ENCODE results near the gene SDK1. TPM values are rescaled to one million over a fixed set of nuclear protein-coding genes. Genes with fewer than 3 reads are reported as not detected.

SDK1 gene
- total RNA-seq, 1 donor from 2014 or later, result 10.9 TPM

DNA sequence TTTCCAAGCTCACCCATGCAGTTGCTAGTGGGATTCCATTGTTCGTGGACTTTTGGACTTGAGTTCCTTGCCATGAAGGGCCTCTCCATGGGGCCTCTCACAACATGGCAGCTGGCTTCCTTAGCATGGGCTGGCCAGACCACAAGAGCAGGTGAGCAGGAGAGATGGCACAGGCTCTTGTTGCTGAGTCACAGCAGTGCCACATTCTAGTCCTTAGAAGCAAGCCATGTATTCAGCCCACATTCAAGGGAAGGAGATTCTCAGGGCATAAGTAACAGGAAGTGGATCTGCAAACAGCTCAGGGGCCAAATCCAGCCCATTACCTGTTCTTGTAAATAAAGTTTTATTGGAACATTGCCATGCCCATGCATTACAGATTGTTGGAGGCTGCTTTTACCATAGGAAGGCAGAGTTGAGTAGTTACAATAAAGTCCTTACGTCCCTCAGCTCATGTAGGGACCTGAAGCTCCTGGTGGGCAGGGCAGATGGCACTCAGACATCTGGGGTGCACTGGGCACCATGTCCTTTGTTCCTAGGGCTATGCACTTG is 899.6 kb downstream of the SDK1 start:
- Mint-ChIP-seq H3K36me3 (ENCODE audit: low read depth) (no peaks in the 10 kb centered on the region), H3K27ac (ENCODE audit: unreplicated experiment) (no peak overlapping the region), H3K9me3 (ENCODE audit: low read depth) (peaks cover 5% of the 10 kb centered on the region), H3K27me3 (ENCODE audit: low read depth) (no peaks in the 10 kb centered on the region), H3K4me1 (ENCODE audit: low read depth) (no peaks in the 10 kb centered on the region), H3K4me3 (ENCODE audit: unreplicated experiment) (no peak overlapping the region)
- TF ChIP-seq, protein P1, sequence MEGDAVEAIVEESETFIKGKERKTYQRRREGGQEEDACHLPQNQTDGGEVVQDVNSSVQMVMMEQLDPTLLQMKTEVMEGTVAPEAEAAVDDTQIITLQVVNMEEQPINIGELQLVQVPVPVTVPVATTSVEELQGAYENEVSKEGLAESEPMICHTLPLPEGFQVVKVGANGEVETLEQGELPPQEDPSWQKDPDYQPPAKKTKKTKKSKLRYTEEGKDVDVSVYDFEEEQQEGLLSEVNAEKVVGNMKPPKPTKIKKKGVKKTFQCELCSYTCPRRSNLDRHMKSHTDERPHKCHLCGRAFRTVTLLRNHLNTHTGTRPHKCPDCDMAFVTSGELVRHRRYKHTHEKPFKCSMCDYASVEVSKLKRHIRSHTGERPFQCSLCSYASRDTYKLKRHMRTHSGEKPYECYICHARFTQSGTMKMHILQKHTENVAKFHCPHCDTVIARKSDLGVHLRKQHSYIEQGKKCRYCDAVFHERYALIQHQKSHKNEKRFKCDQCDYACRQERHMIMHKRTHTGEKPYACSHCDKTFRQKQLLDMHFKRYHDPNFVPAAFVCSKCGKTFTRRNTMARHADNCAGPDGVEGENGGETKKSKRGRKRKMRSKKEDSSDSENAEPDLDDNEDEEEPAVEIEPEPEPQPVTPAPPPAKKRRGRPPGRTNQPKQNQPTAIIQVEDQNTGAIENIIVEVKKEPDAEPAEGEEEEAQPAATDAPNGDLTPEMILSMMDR (IDR thresholded peaks at IDR 0.05), result no peak
- no peak for DNase-seq (ENCODE audit: low spot score)

DNA sequence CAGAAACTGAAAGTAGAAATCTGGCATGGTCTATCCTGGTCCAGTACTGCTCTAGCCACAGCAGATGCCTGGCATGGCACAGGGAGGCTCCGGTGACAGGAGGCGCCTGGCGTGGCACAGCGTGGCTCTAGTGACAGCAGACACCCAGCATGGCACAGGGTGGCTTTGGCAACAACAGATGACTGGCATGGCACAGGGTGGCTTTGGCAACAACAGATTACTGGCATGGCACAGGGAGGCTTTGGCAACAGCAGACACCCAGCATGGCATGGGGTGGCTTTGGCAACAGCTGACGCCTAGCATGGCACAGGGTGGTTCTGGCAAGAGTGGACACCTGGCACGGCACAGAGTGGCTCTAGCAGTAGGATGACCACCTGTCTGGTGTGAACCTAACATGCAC is 900.5 kb downstream of the SDK1 start:
- Mint-ChIP-seq H3K4me3 (ENCODE audit: unreplicated experiment) (no peak overlapping the region), H3K27ac (ENCODE audit: unreplicated experiment) (no peak overlapping the region), H3K36me3 (ENCODE audit: low read depth) (no peaks in the 10 kb centered on the region), H3K4me1 (ENCODE audit: low read depth) (no peaks in the 10 kb centered on the region), H3K27me3 (ENCODE audit: low read depth) (no peaks in the 10 kb centered on the region), H3K9me3 (ENCODE audit: low read depth) (peaks cover 5% of the 10 kb centered on the region)
- TF ChIP-seq, protein P1 (IDR thresholded peaks at IDR 0.05), result no peak
- no peak for DNase-seq (ENCODE audit: low spot score)

DNA sequence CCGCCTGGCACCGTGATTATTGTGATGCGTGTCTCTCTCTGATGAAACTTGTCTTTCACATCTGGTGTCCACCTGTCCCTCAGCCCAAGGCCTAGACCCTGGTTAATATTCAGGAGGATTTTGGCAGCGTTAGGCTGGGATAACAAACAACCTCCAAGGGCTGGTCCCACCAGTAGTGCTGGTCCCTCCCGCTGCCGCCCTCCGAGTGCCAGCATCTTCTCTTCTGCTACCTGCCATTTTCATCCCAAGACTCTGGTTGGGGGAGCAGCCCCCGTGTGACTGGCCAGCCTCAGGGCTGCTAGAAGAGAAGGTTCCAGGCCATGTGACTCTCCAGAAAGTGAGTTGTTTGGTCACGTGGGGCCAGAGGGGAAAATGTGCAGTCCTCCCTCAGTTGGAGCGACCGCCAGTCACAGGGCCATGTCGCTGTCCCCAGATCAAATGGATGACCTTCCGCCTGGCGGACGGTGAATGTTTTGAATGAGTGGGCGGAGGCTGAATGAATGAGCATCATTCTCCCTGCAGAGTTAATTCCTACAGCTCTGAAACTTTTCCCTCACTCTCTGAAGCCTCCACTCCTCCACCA is 901.2 kb downstream of the SDK1 start:
- no peak for DNase-seq (ENCODE audit: low spot score)
- peaks cover 5% of the 10 kb centered on the region for H3K9me3 Mint-ChIP-seq (ENCODE audit: low read depth)
- H3K36me3 Mint-ChIP-seq (ENCODE audit: low read depth), result no peaks in the 10 kb centered on the region
- H3K4me1 Mint-ChIP-seq (ENCODE audit: low read depth), result no peaks in the 10 kb centered on the region
- TF ChIP-seq, protein P1 (IDR thresholded peaks at IDR 0.05), result no peak
- H3K4me3 Mint-ChIP-seq (ENCODE audit: unreplicated experiment), result no peak overlapping the region
- no peak overlapping the region for H3K27ac Mint-ChIP-seq (ENCODE audit: unreplicated experiment)
- H3K27me3 Mint-ChIP-seq (ENCODE audit: low read depth), result no peaks in the 10 kb centered on the region

- Mint-ChIP-seq H3K36me3 (ENCODE audit: low read depth) (no peaks in the 10 kb centered on the region), H3K27ac (ENCODE audit: unreplicated experiment) (no peak overlapping the region), H3K4me3 (ENCODE audit: unreplicated experiment) (no peak overlapping the region), H3K9me3 (ENCODE audit: low read depth) (peaks cover 5% of the 10 kb centered on the region), H3K4me1 (ENCODE audit: low read depth) (no peaks in the 10 kb centered on the region), H3K27me3 (ENCODE audit: low read depth) (no peaks in the 10 kb centered on the region)
- DNase-seq (ENCODE audit: low spot score), result no peak
- TF ChIP-seq, protein P1 (IDR thresholded peaks at IDR 0.05), result no peak
Observed at GRCh38 chr7:4202954-4203353, 901.9 kb downstream of the SDK1 start.

GRCh38 chr7:4203626-4204512 is 902.8 kb downstream of the SDK1 start:
- DNase-seq (ENCODE audit: low spot score), result no peak
- TF ChIP-seq, protein P1 (IDR thresholded peaks at IDR 0.05), result no peak
- Mint-ChIP-seq H3K36me3 (ENCODE audit: low read depth) (no peaks in the 10 kb centered on the region), H3K4me1 (ENCODE audit: low read depth) (no peaks in the 10 kb centered on the region), H3K27me3 (ENCODE audit: low read depth) (no peaks in the 10 kb centered on the region), H3K27ac (ENCODE audit: unreplicated experiment) (no peak overlapping the region), H3K4me3 (ENCODE audit: unreplicated experiment) (no peak overlapping the region), H3K9me3 (ENCODE audit: low read depth) (peaks cover 5% of the 10 kb centered on the region)

Measured in chondrocyte (in vitro differentiated cells).